HEK293 (cell line): Measurements from ENCODE around the gene FAM229A.

Source experiments
- CTCF ChIA-PET: fragments of 350-600 bp; formaldehyde crosslinking; extraction: SDS; loops from one replicate; lab custom pipeline; 2021; ENCODE audit warnings: antibody characterized with exemption; lab: Yijun Ruan, JAX
- POLR2A ChIA-PET: fragments of 300-600 bp; formaldehyde crosslinking; extraction: SDS; loops from one replicate; lab custom pipeline; 2020; ENCODE audit warnings: antibody characterized with exemption, inconsistent platforms; lab: Yijun Ruan, JAX
- H3K27ac ChIP-seq: fragments of 200-500 bp; sonication (Bioruptor generic); 2 replicates; pipeline ENCODE4 v1.5.1; 2014; ENCODE audit warnings: low read depth, low read length, control low read depth, inconsistent platforms; ENCODE audit errors: extremely low read depth
- H3K36me3 ChIP-seq, 2 experiments: fragments of 200-500 bp in 1 of 2; sonication (Bioruptor generic) in 1 of 2; 1 replicate in 1 of 2; 2 replicates in 1 of 2; pipeline ENCODE4 v1.5.1; 2014 to 2017; ENCODE audit warnings: inconsistent platforms in 2 of 2, low read length in 2 of 2; ENCODE audit not compliant: control insufficient read depth in 2 of 2, insufficient read depth in 1 of 2
- H3K4me1 ChIP-seq: fragments of 200-500 bp; sonication (Bioruptor generic); 2 replicates; pipeline ENCODE4 v1.5.1; 2014; ENCODE audit warnings: mild to moderate bottlenecking, low read length, inconsistent platforms; ENCODE audit not compliant: control insufficient read depth, insufficient read depth
- H3K4me3 ChIP-seq: 2 replicates; pipeline ENCODE4 v1.5.1; 2011; ENCODE audit warnings: low read depth, mild to moderate bottlenecking, control low read depth, low read length, moderate library complexity
- H3K9me3 ChIP-seq: fragments of 200-500 bp; sonication (Bioruptor generic); 2 replicates; pipeline ENCODE4 v1.5.1; 2014; ENCODE audit warnings: low read depth, low read length, inconsistent platforms; ENCODE audit not compliant: control insufficient read depth, insufficient read depth
- GFI1B ChIP-seq: fragments of 450-650 bp; formaldehyde crosslinking; IDR thresholded peaks from 2 replicates; pipeline ENCODE4 v1.5.1; 2016; ENCODE audit warnings: missing biosample characterization, missing genetic modification characterization
- KLF16 ChIP-seq: fragments of 450-650 bp; formaldehyde crosslinking; IDR thresholded peaks from 2 replicates; pipeline ENCODE4 v1.5.1; 2017; ENCODE audit warnings: missing biosample characterization, missing genetic modification characterization
- SCRT1 ChIP-seq: fragments of 450-650 bp; formaldehyde crosslinking; IDR thresholded peaks from 2 replicates; pipeline ENCODE4 v1.5.1; 2016; ENCODE audit warnings: missing biosample characterization, missing genetic modification characterization, borderline replicate concordance
- ZEB2 ChIP-seq: fragments of 450-650 bp; formaldehyde crosslinking; IDR thresholded peaks from 2 replicates; pipeline ENCODE4 v1.5.1; 2016; ENCODE audit warnings: missing biosample characterization, missing genetic modification characterization
- ZFP3 ChIP-seq: fragments of 450-650 bp; formaldehyde crosslinking; IDR thresholded peaks from 2 replicates; pipeline ENCODE4 v1.5.1; 2016; ENCODE audit warnings: low read depth, missing biosample characterization, missing genetic modification characterization
- ZIC2 ChIP-seq: fragments of 450-650 bp; formaldehyde crosslinking; IDR thresholded peaks from 2 replicates; pipeline ENCODE4 v1.5.1; 2016; ENCODE audit warnings: missing biosample characterization, missing genetic modification characterization
- ZNF133 ChIP-seq: fragments of 450-650 bp; formaldehyde crosslinking; IDR thresholded peaks from 2 replicates; pipeline ENCODE4 v1.5.1; 2016; ENCODE audit warnings: missing biosample characterization, missing genetic modification characterization
- ZNF157 ChIP-seq: fragments of 450-650 bp; formaldehyde crosslinking; IDR thresholded peaks from 2 replicates; pipeline ENCODE4 v1.5.1; 2016; ENCODE audit warnings: missing biosample characterization, missing genetic modification characterization
- ZNF169 ChIP-seq: fragments of 450-650 bp; formaldehyde crosslinking; IDR thresholded peaks from 2 replicates; pipeline ENCODE4 v1.5.1; 2016; ENCODE audit warnings: missing biosample characterization, missing genetic modification characterization
- ZNF202 ChIP-seq: fragments of 450-650 bp; formaldehyde crosslinking; IDR thresholded peaks from 2 replicates; pipeline ENCODE4 v1.5.1; 2016; ENCODE audit warnings: missing biosample characterization, missing genetic modification characterization, borderline replicate concordance
- ZNF214 ChIP-seq: fragments of 450-650 bp; formaldehyde crosslinking; IDR thresholded peaks from 2 replicates; pipeline ENCODE4 v1.5.1; 2017; ENCODE audit warnings: missing biosample characterization, mild to moderate bottlenecking, missing genetic modification characterization, borderline replicate concordance
- ZNF311 ChIP-seq: fragments of 450-650 bp; formaldehyde crosslinking; IDR thresholded peaks from 2 replicates; pipeline ENCODE4 v1.5.1; 2017; ENCODE audit warnings: missing biosample characterization, missing genetic modification characterization, borderline replicate concordance
- ZNF701 ChIP-seq: fragments of 450-650 bp; formaldehyde crosslinking; IDR thresholded peaks from 2 replicates; pipeline ENCODE4 v1.5.1; 2016; ENCODE audit warnings: missing biosample characterization, missing genetic modification characterization
- ZXDB ChIP-seq: fragments of 450-650 bp; formaldehyde crosslinking; IDR thresholded peaks from 2 replicates; pipeline ENCODE4 v1.5.1; 2016; ENCODE audit warnings: missing biosample characterization, missing genetic modification characterization
- TF ChIP-seq, protein P1 (sequence below): fragments of 450-650 bp; formaldehyde crosslinking; IDR thresholded peaks from 2 replicates; pipeline ENCODE4 v1.5.1; 2016; ENCODE audit warnings: missing biosample characterization, missing genetic modification characterization, borderline replicate concordance
- TF ChIP-seq, protein P2 (sequence below): fragments of 450-650 bp; formaldehyde crosslinking; IDR thresholded peaks from 2 replicates; pipeline ENCODE4 v1.5.1; 2016; ENCODE audit warnings: missing biosample characterization, missing genetic modification characterization
- TF ChIP-seq, protein P3 (sequence below): fragments of 450-650 bp; formaldehyde crosslinking; optimal IDR thresholded peaks from 2 replicates; pipeline ENCODE3; 2016; ENCODE audit warnings: missing biosample characterization, mild to moderate bottlenecking, missing genetic modification characterization
- TF ChIP-seq, protein P4 (sequence below): fragments of 450-650 bp; formaldehyde crosslinking; IDR thresholded peaks from 2 replicates; pipeline ENCODE4 v1.5.1; 2016; ENCODE audit warnings: missing biosample characterization, missing genetic modification characterization

Gene FAM229A

DNA sequence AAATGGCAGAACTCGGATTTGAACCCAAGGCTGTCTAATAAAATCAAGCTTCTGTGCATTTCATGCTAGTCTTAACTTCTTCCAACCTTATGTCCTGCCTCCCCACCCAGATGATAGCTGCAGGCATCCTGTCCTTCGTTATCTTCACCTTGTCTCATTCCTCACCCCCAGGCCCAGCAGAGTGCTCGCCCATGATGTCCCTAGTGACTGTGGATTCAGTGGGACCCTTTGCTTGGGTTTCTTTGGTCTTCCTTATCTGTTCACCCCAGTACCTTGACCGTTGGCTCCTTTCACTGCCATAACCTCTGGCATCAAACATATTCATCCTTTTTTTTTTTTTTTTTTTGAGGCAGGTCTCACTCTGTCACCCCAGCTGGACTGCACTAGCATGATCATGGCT lies 37.6 kb upstream of the FAM229A start (continued):
- TF ChIP-seq, protein P1, sequence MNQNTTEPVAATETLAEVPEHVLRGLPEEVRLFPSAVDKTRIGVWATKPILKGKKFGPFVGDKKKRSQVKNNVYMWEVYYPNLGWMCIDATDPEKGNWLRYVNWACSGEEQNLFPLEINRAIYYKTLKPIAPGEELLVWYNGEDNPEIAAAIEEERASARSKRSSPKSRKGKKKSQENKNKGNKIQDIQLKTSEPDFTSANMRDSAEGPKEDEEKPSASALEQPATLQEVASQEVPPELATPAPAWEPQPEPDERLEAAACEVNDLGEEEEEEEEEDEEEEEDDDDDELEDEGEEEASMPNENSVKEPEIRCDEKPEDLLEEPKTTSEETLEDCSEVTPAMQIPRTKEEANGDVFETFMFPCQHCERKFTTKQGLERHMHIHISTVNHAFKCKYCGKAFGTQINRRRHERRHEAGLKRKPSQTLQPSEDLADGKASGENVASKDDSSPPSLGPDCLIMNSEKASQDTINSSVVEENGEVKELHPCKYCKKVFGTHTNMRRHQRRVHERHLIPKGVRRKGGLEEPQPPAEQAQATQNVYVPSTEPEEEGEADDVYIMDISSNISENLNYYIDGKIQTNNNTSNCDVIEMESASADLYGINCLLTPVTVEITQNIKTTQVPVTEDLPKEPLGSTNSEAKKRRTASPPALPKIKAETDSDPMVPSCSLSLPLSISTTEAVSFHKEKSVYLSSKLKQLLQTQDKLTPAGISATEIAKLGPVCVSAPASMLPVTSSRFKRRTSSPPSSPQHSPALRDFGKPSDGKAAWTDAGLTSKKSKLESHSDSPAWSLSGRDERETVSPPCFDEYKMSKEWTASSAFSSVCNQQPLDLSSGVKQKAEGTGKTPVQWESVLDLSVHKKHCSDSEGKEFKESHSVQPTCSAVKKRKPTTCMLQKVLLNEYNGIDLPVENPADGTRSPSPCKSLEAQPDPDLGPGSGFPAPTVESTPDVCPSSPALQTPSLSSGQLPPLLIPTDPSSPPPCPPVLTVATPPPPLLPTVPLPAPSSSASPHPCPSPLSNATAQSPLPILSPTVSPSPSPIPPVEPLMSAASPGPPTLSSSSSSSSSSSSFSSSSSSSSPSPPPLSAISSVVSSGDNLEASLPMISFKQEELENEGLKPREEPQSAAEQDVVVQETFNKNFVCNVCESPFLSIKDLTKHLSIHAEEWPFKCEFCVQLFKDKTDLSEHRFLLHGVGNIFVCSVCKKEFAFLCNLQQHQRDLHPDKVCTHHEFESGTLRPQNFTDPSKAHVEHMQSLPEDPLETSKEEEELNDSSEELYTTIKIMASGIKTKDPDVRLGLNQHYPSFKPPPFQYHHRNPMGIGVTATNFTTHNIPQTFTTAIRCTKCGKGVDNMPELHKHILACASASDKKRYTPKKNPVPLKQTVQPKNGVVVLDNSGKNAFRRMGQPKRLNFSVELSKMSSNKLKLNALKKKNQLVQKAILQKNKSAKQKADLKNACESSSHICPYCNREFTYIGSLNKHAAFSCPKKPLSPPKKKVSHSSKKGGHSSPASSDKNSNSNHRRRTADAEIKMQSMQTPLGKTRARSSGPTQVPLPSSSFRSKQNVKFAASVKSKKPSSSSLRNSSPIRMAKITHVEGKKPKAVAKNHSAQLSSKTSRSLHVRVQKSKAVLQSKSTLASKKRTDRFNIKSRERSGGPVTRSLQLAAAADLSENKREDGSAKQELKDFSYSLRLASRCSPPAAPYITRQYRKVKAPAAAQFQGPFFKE (tag by site-specific recombination): no peak
- TF ChIP-seq ZEB2 (tag by site-specific recombination) (no peak), ZNF133 (no peak), GFI1B (tag by site-specific recombination) (no peak), ZNF202 (tag by site-specific recombination) (no peak), ZNF311 (tag by site-specific recombination) (no peak), ZXDB (tag by site-specific recombination) (no peak), ZNF701 (tag by site-specific recombination) (no peak), SCRT1 (tag by site-specific recombination) (no peak), KLF16 (tag by site-specific recombination) (no peak)
- TF ChIP-seq, protein P2, sequence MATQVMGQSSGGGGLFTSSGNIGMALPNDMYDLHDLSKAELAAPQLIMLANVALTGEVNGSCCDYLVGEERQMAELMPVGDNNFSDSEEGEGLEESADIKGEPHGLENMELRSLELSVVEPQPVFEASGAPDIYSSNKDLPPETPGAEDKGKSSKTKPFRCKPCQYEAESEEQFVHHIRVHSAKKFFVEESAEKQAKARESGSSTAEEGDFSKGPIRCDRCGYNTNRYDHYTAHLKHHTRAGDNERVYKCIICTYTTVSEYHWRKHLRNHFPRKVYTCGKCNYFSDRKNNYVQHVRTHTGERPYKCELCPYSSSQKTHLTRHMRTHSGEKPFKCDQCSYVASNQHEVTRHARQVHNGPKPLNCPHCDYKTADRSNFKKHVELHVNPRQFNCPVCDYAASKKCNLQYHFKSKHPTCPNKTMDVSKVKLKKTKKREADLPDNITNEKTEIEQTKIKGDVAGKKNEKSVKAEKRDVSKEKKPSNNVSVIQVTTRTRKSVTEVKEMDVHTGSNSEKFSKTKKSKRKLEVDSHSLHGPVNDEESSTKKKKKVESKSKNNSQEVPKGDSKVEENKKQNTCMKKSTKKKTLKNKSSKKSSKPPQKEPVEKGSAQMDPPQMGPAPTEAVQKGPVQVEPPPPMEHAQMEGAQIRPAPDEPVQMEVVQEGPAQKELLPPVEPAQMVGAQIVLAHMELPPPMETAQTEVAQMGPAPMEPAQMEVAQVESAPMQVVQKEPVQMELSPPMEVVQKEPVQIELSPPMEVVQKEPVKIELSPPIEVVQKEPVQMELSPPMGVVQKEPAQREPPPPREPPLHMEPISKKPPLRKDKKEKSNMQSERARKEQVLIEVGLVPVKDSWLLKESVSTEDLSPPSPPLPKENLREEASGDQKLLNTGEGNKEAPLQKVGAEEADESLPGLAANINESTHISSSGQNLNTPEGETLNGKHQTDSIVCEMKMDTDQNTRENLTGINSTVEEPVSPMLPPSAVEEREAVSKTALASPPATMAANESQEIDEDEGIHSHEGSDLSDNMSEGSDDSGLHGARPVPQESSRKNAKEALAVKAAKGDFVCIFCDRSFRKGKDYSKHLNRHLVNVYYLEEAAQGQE: no peak

DNA sequence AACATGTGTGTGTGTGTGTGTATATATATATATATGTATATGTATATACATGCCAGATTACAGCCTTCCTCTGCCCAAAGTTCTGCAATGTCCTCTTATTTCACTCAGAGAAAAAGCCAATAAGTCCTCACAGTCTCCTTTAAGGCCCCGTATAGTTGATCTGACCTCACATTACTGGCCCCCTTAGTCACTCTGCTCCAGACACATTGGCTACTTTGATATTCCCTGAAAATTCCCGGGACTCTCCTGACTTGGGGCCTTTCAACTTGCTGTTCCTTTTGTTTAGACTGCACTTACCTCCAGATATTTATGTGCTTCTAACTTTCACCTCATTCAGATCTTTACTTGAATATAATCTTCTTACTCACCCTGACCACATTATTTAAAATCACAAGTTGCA lies 36.1 kb upstream of the FAM229A start:
- CTCF ChIA-PET: interaction anchor here (0.6 to 5.6 kb wide), 2 partner anchors 15 to 126 kb away, joined by 3 to 105 read pairs; no protein-coding TSS in a partner anchor
- TF ChIP-seq ZIC2 (tag by site-specific recombination) (no peak), ZNF157 (tag by site-specific recombination) (no peak), ZNF214 (tag by site-specific recombination) (no peak), ZNF133 (no peak), ZFP3 (tag by site-specific recombination) (no peak), ZNF169 (no peak)
- TF ChIP-seq, protein P3, sequence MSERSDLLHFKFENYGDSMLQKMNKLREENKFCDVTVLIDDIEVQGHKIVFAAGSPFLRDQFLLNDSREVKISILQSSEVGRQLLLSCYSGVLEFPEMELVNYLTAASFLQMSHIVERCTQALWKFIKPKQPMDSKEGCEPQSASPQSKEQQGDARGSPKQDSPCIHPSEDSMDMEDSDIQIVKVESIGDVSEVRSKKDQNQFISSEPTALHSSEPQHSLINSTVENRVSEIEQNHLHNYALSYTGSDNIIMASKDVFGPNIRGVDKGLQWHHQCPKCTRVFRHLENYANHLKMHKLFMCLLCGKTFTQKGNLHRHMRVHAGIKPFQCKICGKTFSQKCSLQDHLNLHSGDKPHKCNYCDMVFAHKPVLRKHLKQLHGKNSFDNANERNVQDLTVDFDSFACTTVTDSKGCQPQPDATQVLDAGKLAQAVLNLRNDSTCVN (tag by site-specific recombination): no peak
- TF ChIP-seq, protein P4, sequence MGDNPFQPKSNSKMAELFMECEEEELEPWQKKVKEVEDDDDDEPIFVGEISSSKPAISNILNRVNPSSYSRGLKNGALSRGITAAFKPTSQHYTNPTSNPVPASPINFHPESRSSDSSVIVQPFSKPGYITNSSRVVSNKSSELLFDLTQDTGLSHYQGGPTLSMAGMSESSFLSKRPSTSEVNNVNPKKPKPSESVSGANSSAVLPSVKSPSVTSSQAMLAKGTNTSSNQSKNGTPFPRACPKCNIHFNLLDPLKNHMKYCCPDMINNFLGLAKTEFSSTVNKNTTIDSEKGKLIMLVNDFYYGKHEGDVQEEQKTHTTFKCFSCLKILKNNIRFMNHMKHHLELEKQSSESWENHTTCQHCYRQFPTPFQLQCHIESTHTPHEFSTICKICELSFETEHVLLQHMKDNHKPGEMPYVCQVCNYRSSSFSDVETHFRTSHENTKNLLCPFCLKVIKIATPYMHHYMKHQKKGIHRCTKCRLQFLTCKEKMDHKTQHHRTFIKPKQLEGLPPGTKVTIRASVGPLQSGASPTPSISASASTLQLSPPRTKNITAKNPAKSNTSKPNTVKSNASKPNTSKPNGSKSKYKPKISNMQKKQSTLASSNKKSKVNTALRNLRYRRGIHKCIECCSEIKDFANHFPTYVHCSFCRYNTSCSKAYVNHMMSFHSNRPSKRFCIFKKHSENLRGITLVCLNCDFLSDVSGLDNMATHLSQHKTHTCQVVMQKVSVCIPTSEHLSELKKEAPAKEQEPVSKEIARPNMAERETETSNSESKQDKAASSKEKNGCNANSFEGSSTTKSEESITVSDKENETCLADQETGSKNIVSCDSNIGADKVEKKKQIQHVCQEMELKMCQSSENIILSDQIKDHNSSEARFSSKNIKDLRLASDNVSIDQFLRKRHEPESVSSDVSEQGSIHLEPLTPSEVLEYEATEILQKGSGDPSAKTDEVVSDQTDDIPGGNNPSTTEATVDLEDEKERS (tag by site-specific recombination): no peak
- TF ChIP-seq, all 188 proteins: peak for 0
- H3K9me3 ChIP-seq: no peaks in the 10 kb centered on the region
- H3K27ac ChIP-seq: no peak overlapping the region
- H3K36me3 ChIP-seq: peaks cover 0 to 1% of the 10 kb centered on the region in 2 experiments; a peak in 1 of 3 replicates
- no peak overlapping the region for H3K4me3 ChIP-seq
- POLR2A ChIA-PET: interaction anchor here (0.6 to 1.1 kb wide), 2 partner anchors 122 to 253 kb away, joined by 3 to 4 read pairs; partner anchors contain the start of gene RBBP4
- peaks cover 2% of the 10 kb centered on the region; the same call in 1 of the 2 replicates for H3K4me1 ChIP-seq
